K562 (cell line): Measurements from ENCODE around the gene RNF141. TPM values are rescaled to one million over a fixed set of nuclear protein-coding genes. Genes with fewer than 3 reads are reported as not detected.

Experiments used
- ATAC-seq: fragments of 200-7000 bp; cut with Tn5 transposase; 3 replicates; pipeline ENCODE4 v1.9.1; 2020; ENCODE audit warnings: moderate library complexity
- BruUV-seq: library from RNA; stranded (reverse); fragments of 400-500 nt; replicated peaks from 2 replicates; lab custom pipeline; 2021; lab: Mats Ljungman, UMichigan
- CTCF ChIA-PET: fragments of 300-600 bp; formaldehyde crosslinking; extraction: SDS; loops from one replicate; lab custom pipeline; 2021; ENCODE audit warnings: low intra/inter-chr PET ratio; lab: Yijun Ruan, JAX
- POLR2A ChIA-PET: fragments of 300-600, 350-650 bp; sonication (Branson Sonifier 250); formaldehyde crosslinking; extraction: SDS; loops from one replicate; lab custom pipeline; 2021; ENCODE audit warnings: antibody characterized with exemption, inconsistent platforms; lab: Yijun Ruan, JAX
- DNase-seq, 4 experiments: peaks; one replicate each; pipeline versions ENCODE4 v3.0.0 to v3.0.0-alpha.2; 2011 to 2018; ENCODE audit warnings: low spot score in 3 of 4, mixed read lengths in 3 of 4; ENCODE audit errors: extremely low read depth in 1 of 4
- FAIRE-seq: peaks from 2 replicates; lab custom pipeline; 2011; peaks lifted over from hg19 to GRCh38; lab: Jason Lieb, UNC
- H2AFZ ChIP-seq: 2 replicates; pipeline ENCODE4 v1.6.0; 2011; ENCODE audit warnings: low read depth, low read length, control low read depth, inconsistent platforms
- H3K27ac ChIP-seq: fragments of 200-600 bp; 3 replicates; pipeline ENCODE4 v1.8.0; 2011; ENCODE audit warnings: low read depth, mild to moderate bottlenecking, control low read depth, inconsistent platforms, low read length, moderate library complexity, mixed read lengths; ENCODE audit errors: extremely low read depth
- H3K27me3 ChIP-seq, 2 experiments: fragments of 300-600 bp in 1 of 2; 2 replicates in 1 of 2; 3 replicates in 1 of 2; pipeline versions ENCODE4 v1.6.0 to v1.8.0; 2011; ENCODE audit warnings: inconsistent platforms in 2 of 2, low read length in 2 of 2, mild to moderate bottlenecking in 1 of 2, mixed read lengths in 1 of 2, moderate library complexity in 1 of 2; ENCODE audit not compliant: control insufficient read depth in 2 of 2, insufficient read depth in 2 of 2
- H3K36me3 ChIP-seq: fragments of 300-600 bp; 3 replicates; pipeline ENCODE4 v1.8.0; 2011; ENCODE audit warnings: mild to moderate bottlenecking, low read length, inconsistent platforms; ENCODE audit not compliant: control insufficient read depth, insufficient read depth
- H3K4me1 ChIP-seq, 2 experiments: fragments of 200-600 bp in 1 of 2; replicated peaks in 1 of 2; 2 replicates in 1 of 2; 3 replicates in 1 of 2; pipeline versions ENCODE4 v1.5.1 to v1.8.0; 2011; ENCODE audit warnings: inconsistent platforms in 2 of 2, low read length in 2 of 2, mild to moderate bottlenecking in 1 of 2, mixed read lengths in 1 of 2, moderate library complexity in 1 of 2; ENCODE audit not compliant: control insufficient read depth in 2 of 2, insufficient read depth in 2 of 2
- H3K4me2 ChIP-seq: 2 replicates; pipeline ENCODE4 v1.6.1; 2011; ENCODE audit warnings: low read length, control low read depth, inconsistent platforms, mixed read lengths; ENCODE audit not compliant: insufficient read depth
- H3K4me3 ChIP-seq: fragments of 200-600 bp; sonication (generic), shearing (Covaris generic); 2 replicates; pipeline ENCODE4 v1.5.1; 2016; ENCODE audit warnings: control low read depth, inconsistent platforms
- H3K79me2 ChIP-seq: fragments of 200-600 bp; 3 replicates; pipeline ENCODE4 v1.8.0; 2011; ENCODE audit warnings: low read length, inconsistent platforms; ENCODE audit not compliant: control insufficient read depth, insufficient read depth
- H3K9ac ChIP-seq, 2 experiments: 2 replicates each; pipeline versions ENCODE4 v1.6.0 to v1.6.1; 2011; ENCODE audit warnings: low read depth in 2 of 2, low read length in 2 of 2, control low read depth in 1 of 2, inconsistent platforms in 1 of 2, mild to moderate bottlenecking in 1 of 2, mixed read lengths in 1 of 2; ENCODE audit not compliant: insufficient read depth in 1 of 2
- H3K9me1 ChIP-seq: one replicate; pipeline ENCODE4 v1.6.0; 2011; ENCODE audit warnings: inconsistent platforms, mild to moderate bottlenecking, low read length, moderate library complexity; ENCODE audit not compliant: control insufficient read depth, insufficient read depth
- H3K9me3 ChIP-seq: replicated peaks from 2 replicates; pipeline ENCODE4 v1.5.1; 2011; ENCODE audit warnings: low read depth, low read length, inconsistent platforms; ENCODE audit not compliant: control insufficient read depth, insufficient read depth
- H4K20me1 ChIP-seq: replicated peaks from 2 replicates; pipeline ENCODE4 v1.6.1; 2011; ENCODE audit warnings: low read length, inconsistent platforms, mixed read lengths; ENCODE audit not compliant: control insufficient read depth, insufficient read depth
- C11orf30 ChIP-seq: fragments of 450-650 bp; IDR thresholded peaks from 2 replicates; pipeline ENCODE4 v1.6.1; 2016; ENCODE audit warnings: low read depth, mild to moderate bottlenecking
- HMBOX1 ChIP-seq: sonication (generic); IDR thresholded peaks from 2 replicates; pipeline ENCODE4 v1.6.1; 2016
- ZNF316 ChIP-seq: fragments of 450-650 bp; IDR thresholded peaks from 2 replicates; pipeline ENCODE4 v1.6.1; 2016
- WGBS: fragments of 100-300 bp; shearing (Covaris generic); methylation state at CpG from one replicate; pipeline ENCODE4 v1.1.6; 2016; ENCODE audit warnings: low coverage, mixed read lengths; ENCODE audit not compliant: insufficient coverage; ENCODE audit errors: missing lambda C conversion rate; 5-methylcytosine and 5-hydroxymethylcytosine counted together
- in situ Hi-C: fragments of 300-500 bp; cut with MboI; formaldehyde crosslinking; loops from 4 replicates; pipeline ENCODE4 v1.15.0; 2018; ENCODE audit warnings: inconsistent platforms, mixed read lengths
- intact Hi-C: fragments of 100-400 bp; cut with micrococcal nuclease; formaldehyde crosslinking; loops from 2 replicates; pipeline ENCODE4 v1.14.2; 2022
- polyA plus RNA-seq, 8 experiments: library from polyadenylated mRNA; depleted of rRNA in 4 of 8; stranded (reverse) in 5 of 8; unstranded in 3 of 8; fragments of >200 nt; fragmentation: Nextera tagmentation in 2 of 8; fragmentation: Illumina TruSeq in 1 of 8; extraction: Ambion mirVana in 2 of 8; extraction: Trizol in 1 of 8; gene quantifications; 2 replicates each; pipeline versions ENCODE4 v1.2.1 to v1.2.3, GENCODE V29; 2011 to 2014; ENCODE audit warnings: inconsistent platforms in 1 of 8, missing spikeins in 1 of 8
- total RNA-seq, 7 experiments: library from RNA; depleted of rRNA in 6 of 7; stranded (reverse); fragments of >200 nt in 6 of 7; fragmentation: Illumina TruSeq in 2 of 7; extraction: Trizol in 2 of 7; gene quantifications; 2 replicates each; pipeline versions ENCODE4 v1.2.1 to v1.2.3, GENCODE V29; 2011 to 2021; ENCODE audit warnings: low replicate concordance in 1 of 7
- TF ChIP-seq, protein P1 (sequence below): fragments of 250-450 bp; sonication (Bioruptor Pico); IDR thresholded peaks from 2 replicates; pipeline ENCODE4 v1.5.0; 2020; ENCODE audit warnings: mild to moderate bottlenecking

Gene RNF141
- total and polyA plus RNA-seq, 9 of the 15 experiments (the other 6 are each of a cell fraction or from before 2014, with no cell fraction given) = 9.7 to 51.9 (median 18.9) TPM

DNA sequence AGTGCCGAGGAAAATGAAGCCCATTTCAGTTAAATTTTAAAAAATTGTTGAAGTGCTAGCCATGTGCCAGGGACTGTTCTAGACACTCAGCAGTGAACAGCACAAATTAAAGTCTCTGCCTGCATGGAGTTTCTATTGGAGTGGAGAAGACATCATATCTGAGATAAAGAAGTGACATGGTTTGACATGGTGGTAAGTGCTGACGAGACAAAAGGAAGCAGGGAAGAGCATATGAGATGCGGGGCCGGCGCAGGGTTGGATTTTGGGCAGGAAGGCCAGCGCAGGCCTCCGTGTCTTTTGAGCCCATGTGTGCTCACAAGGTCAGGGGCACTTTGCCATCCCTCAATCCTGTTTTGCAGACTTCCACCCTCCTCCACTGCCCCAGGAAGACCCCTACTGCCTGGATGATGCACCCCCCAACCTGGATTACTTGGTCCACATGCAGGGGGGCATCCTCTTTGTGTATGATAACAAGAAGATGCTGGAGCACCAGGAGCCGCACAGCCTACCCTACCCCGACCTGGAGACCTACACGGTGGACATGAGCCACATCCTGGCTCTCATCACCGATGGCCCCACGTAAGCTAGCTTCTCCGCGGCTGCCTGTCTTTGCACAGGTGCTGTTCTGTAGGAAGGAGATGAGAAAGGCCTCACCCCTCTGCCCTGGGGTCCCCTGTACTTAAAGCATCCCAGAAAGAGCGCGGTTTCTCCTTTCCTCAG is 56.4 kb downstream of the RNF141 start:
- no peak for TF ChIP-seq HMBOX1
- TF ChIP-seq C11orf30 = peak; percentile 23; the same call in 1 of the 2 replicates
- peak; percentile 49; the same call in 1 of the 2 replicates for TF ChIP-seq ZNF316
- TF ChIP-seq, protein P1, sequence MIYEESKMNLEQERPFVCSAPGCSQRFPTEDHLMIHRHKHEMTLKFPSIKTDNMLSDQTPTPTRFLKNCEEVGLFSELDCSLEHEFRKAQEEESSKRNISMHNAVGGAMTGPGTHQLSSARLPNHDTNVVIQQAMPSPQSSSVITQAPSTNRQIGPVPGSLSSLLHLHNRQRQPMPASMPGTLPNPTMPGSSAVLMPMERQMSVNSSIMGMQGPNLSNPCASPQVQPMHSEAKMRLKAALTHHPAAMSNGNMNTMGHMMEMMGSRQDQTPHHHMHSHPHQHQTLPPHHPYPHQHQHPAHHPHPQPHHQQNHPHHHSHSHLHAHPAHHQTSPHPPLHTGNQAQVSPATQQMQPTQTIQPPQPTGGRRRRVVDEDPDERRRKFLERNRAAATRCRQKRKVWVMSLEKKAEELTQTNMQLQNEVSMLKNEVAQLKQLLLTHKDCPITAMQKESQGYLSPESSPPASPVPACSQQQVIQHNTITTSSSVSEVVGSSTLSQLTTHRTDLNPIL (CRISPR knock-in tag) = no peak
- Histone ChIP-seq H3K9me1 (no peaks in the 10 kb centered on the region), H3K4me2 (no peak overlapping the region), H3K4me3 (no peak overlapping the region), H2AFZ (no peak overlapping the region), H3K9me3 (no peaks in the 10 kb centered on the region), H3K79me2 (no peaks in the 10 kb centered on the region), H3K4me1 (no peaks in the 10 kb centered on the region; a peak in 1 of 5 replicates), H4K20me1 (no peaks in the 10 kb centered on the region), H3K27ac (no peak overlapping the region), H3K9ac (no peak overlapping the region), H3K27me3 (no peaks in the 10 kb centered on the region), H3K36me3 (peaks cover 74% of the 10 kb centered on the region; the same call in 2 of the 3 replicates)
- no TSS peak for BruUV-seq
- ChIA-PET POLR2A (interaction anchor here (0.5 kb wide), 1 partner anchor 250 kb away, joined by 4 read pairs; no protein-coding TSS in a partner anchor), CTCF (no interaction called here)
- ATAC-seq (no peak), FAIRE-seq (no peak), DNase-seq (no peak)
- intact Hi-C loops (no loop called here), in situ Hi-C loops (no loop called here)
- 92% methylated on average over 15 of the region's 16 CpGs for WGBS
